Neural cell (in vitro differentiated cells): Measurements from ENCODE around the gene MAPK10. TPM values are rescaled to one million over a fixed set of nuclear protein-coding genes. Genes with fewer than 3 reads are reported as not detected.

Experiments
- H2AFZ ChIP-seq: fragments of 200-600, 300-800 bp; sonication (generic), shearing (Covaris generic); 2 replicates; pipeline ENCODE4 v1.6.0; 2014; ENCODE audit warnings: low read depth, mild to moderate bottlenecking, antibody characterized with exemption, low read length, moderate library complexity
- H3F3A ChIP-seq: fragments of 200-600 bp; shearing (Covaris generic); 2 replicates; pipeline ENCODE4 v1.6.1; 2016; ENCODE audit warnings: mild to moderate bottlenecking, moderate library complexity, mixed read lengths, antibody characterized with exemption, low read length; ENCODE audit not compliant: insufficient read depth, poor library complexity, severe bottlenecking
- H3K27ac ChIP-seq: fragments of 200-600, 300-800 bp; sonication (generic), shearing (Covaris generic); 2 replicates; pipeline ENCODE4 v1.5.1; 2014; ENCODE audit warnings: mild to moderate bottlenecking, low read length, moderate library complexity
- H3K27me3 ChIP-seq: fragments of 300-800, 200-600 bp; sonication (generic), shearing (Covaris generic); 2 replicates; pipeline ENCODE4 v1.6.0; 2014; ENCODE audit warnings: mild to moderate bottlenecking, low read depth, low read length, moderate library complexity; ENCODE audit not compliant: insufficient read depth
- H3K36me3 ChIP-seq: fragments of 300-800, 200-600 bp; sonication (generic), shearing (Covaris generic); 2 replicates; pipeline ENCODE4 v1.5.1; 2014; ENCODE audit warnings: mild to moderate bottlenecking, antibody characterized with exemption, low read length, moderate library complexity; ENCODE audit not compliant: insufficient read depth
- H3K4me2 ChIP-seq: fragments of 300-800, 200-600 bp; sonication (generic), shearing (Covaris generic); 2 replicates; pipeline ENCODE4 v1.6.0; 2014; ENCODE audit warnings: mild to moderate bottlenecking, low read length
- H3K4me3 ChIP-seq: fragments of 300-800, 200-600 bp; sonication (generic), shearing (Covaris generic); 2 replicates; pipeline ENCODE4 v1.5.1; 2014; ENCODE audit warnings: mild to moderate bottlenecking, low read length, moderate library complexity
- H3K79me2 ChIP-seq: fragments of 200-600 bp; shearing (Covaris generic); replicated peaks from 2 replicates; pipeline ENCODE4 v1.6.0; 2014; ENCODE audit warnings: mild to moderate bottlenecking, low read length, moderate library complexity; ENCODE audit not compliant: insufficient read depth
- H3K9ac ChIP-seq: fragments of 300-800, 200-600 bp; sonication (generic), shearing (Covaris generic); 2 replicates; pipeline ENCODE4 v1.6.1; 2016; ENCODE audit warnings: mild to moderate bottlenecking, low read length, mixed read lengths
- H3K9me2 ChIP-seq: fragments of 200-600 bp; shearing (Covaris generic); 2 replicates; pipeline ENCODE4 v1.6.1; 2016; ENCODE audit warnings: mild to moderate bottlenecking, low read length, mixed read lengths; ENCODE audit not compliant: insufficient read depth
- H3K9me3 ChIP-seq: fragments of 200-600, 300-800 bp; sonication (generic), shearing (Covaris generic); 2 replicates; pipeline ENCODE4 v1.6.1; 2016; ENCODE audit warnings: mild to moderate bottlenecking, mixed run types, low read length, moderate library complexity, mixed read lengths
- H4K20me1 ChIP-seq: fragments of 200-600 bp; shearing (Covaris generic); 2 replicates; pipeline ENCODE4 v1.6.1; 2016; ENCODE audit warnings: mild to moderate bottlenecking, mixed run types; ENCODE audit not compliant: insufficient read depth
- CTCF ChIP-seq: fragments of 450-650 bp; IDR thresholded peaks from 2 replicates; pipeline ENCODE4 v1.5.1; 2014; ENCODE audit warnings: antibody characterized with exemption, mild to moderate bottlenecking, moderate library complexity; ENCODE audit not compliant: poor library complexity, severe bottlenecking
- EP300 ChIP-seq: fragments of 450-650 bp; conservative IDR thresholded peaks from 2 replicates; pipeline ENCODE4 v1.6.1; 2014; ENCODE audit warnings: antibody characterized with exemption, mild to moderate bottlenecking, moderate library complexity; ENCODE audit not compliant: poor library complexity, severe bottlenecking
- EZH2 ChIP-seq: fragments of 200-600, 300-800 bp; shearing (Covaris generic), sonication (generic); IDR thresholded peaks from 2 replicates; pipeline ENCODE4 v1.6.1; 2014; ENCODE audit warnings: antibody characterized with exemption, low read length, borderline replicate concordance, mild to moderate bottlenecking; ENCODE audit not compliant: insufficient read depth, poor library complexity, severe bottlenecking
- MXI1 ChIP-seq: fragments of 450-650 bp; conservative IDR thresholded peaks from 2 replicates; pipeline ENCODE4 v1.6.1; 2014; ENCODE audit warnings: antibody characterized with exemption, mild to moderate bottlenecking; ENCODE audit not compliant: poor library complexity, severe bottlenecking
- POLR2AphosphoS5 ChIP-seq: IDR thresholded peaks from 2 replicates; pipeline ENCODE4 v1.6.1; 2012
- RAD21 ChIP-seq: fragments of 450-650 bp; conservative IDR thresholded peaks from 2 replicates; pipeline ENCODE4 v1.6.1; 2014; ENCODE audit warnings: antibody characterized with exemption, mild to moderate bottlenecking, moderate library complexity
- SMC3 ChIP-seq: fragments of 450-650 bp; conservative IDR thresholded peaks from 2 replicates; pipeline ENCODE4 v1.6.1; 2014; ENCODE audit warnings: antibody characterized with exemption, mild to moderate bottlenecking, moderate library complexity; ENCODE audit not compliant: poor library complexity
- TAF1 ChIP-seq: IDR thresholded peaks from 2 replicates; pipeline ENCODE4 v1.6.1; 2012; ENCODE audit warnings: low read depth
- polyA plus RNA-seq: library from polyadenylated mRNA; depleted of rRNA; stranded (reverse); fragments of >200 nt; gene quantifications from 2 replicates; pipeline ENCODE4 v1.2.3, GENCODE V29; 2014
- TF ChIP-seq, protein P1 (sequence below): IDR thresholded peaks from 2 replicates; pipeline ENCODE4 v1.6.1; 2012; ENCODE audit warnings: borderline replicate concordance

The MAPK10 gene
- polyA plus RNA-seq, 1 donor from 2014 or later, result 91.9 TPM

DNA sequence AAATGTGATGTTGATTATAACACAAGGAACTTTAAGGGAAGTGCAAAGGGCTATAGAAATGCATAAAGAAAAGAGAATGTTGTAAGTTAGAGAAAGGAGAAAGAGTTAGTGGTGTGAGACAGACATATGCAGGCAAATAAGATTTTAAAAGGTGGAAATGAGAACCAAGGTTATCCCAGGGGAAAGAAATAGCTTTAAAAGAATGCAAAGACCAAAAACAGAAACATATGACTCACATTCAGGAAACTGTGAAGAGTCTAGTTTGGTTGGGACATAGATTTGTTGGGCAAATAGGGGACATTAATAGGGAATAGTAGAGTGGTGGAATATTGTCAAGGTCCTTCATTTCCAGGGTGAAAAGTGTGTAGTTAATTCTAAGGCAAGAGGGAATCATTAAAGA, 52.4 kb downstream of the MAPK10 start:
- Histone ChIP-seq H3K27ac (no peak overlapping the region), H3K9me3 (no peaks in the 10 kb centered on the region), H3K4me2 (no peak overlapping the region), H3K9ac (no peak overlapping the region), H3F3A (no peaks in the 10 kb centered on the region), H3K79me2 (peaks cover 4% of the 10 kb centered on the region), H2AFZ (no peak overlapping the region), H3K9me2 (no peaks in the 10 kb centered on the region), H3K4me3 (no peak overlapping the region), H3K27me3 (no peaks in the 10 kb centered on the region), H3K36me3 (no peaks in the 10 kb centered on the region), H4K20me1 (no peaks in the 10 kb centered on the region)
- TF ChIP-seq EP300 (no peak), POLR2AphosphoS5 (no peak), TAF1 (no peak), MXI1 (no peak), EZH2 (no peak), CTCF (no peak), RAD21 (no peak), SMC3 (no peak)
- TF ChIP-seq, protein P1, sequence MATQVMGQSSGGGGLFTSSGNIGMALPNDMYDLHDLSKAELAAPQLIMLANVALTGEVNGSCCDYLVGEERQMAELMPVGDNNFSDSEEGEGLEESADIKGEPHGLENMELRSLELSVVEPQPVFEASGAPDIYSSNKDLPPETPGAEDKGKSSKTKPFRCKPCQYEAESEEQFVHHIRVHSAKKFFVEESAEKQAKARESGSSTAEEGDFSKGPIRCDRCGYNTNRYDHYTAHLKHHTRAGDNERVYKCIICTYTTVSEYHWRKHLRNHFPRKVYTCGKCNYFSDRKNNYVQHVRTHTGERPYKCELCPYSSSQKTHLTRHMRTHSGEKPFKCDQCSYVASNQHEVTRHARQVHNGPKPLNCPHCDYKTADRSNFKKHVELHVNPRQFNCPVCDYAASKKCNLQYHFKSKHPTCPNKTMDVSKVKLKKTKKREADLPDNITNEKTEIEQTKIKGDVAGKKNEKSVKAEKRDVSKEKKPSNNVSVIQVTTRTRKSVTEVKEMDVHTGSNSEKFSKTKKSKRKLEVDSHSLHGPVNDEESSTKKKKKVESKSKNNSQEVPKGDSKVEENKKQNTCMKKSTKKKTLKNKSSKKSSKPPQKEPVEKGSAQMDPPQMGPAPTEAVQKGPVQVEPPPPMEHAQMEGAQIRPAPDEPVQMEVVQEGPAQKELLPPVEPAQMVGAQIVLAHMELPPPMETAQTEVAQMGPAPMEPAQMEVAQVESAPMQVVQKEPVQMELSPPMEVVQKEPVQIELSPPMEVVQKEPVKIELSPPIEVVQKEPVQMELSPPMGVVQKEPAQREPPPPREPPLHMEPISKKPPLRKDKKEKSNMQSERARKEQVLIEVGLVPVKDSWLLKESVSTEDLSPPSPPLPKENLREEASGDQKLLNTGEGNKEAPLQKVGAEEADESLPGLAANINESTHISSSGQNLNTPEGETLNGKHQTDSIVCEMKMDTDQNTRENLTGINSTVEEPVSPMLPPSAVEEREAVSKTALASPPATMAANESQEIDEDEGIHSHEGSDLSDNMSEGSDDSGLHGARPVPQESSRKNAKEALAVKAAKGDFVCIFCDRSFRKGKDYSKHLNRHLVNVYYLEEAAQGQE, result no peak

- Histone ChIP-seq H3K27ac (no peak overlapping the region), H3K4me2 (no peak overlapping the region), H3K9me3 (no peaks in the 10 kb centered on the region), H3K36me3 (no peaks in the 10 kb centered on the region), H3K79me2 (peaks cover 5% of the 10 kb centered on the region), H3F3A (no peaks in the 10 kb centered on the region), H2AFZ (no peak overlapping the region), H3K9ac (no peak overlapping the region), H3K9me2 (no peaks in the 10 kb centered on the region), H4K20me1 (no peaks in the 10 kb centered on the region), H3K27me3 (no peaks in the 10 kb centered on the region), H3K4me3 (no peak overlapping the region)
- TF ChIP-seq EZH2 (no peak), EP300 (no peak), CTCF (no peak), SMC3 (no peak)
These were observed 53.0 kb downstream of the MAPK10 start for GRCh38 chr4:86306816-86307215.
